Stimulated activated CD8-positive, alpha-beta memory T cell treated with anti-CD3 and anti-CD28 coated beads, Interleukin-15, amount 100 ng/mL, for 48 hours (primary cell): ENCODE results near the gene RNPS1.

ENCODE experiments used
- DNase-seq, 2 donors: peaks; one replicate each; pipeline ENCODE4 v3.0.0-alpha.2; 2020; ENCODE audit warnings: low read depth in 2 of 2

The RNPS1 gene, protein sequence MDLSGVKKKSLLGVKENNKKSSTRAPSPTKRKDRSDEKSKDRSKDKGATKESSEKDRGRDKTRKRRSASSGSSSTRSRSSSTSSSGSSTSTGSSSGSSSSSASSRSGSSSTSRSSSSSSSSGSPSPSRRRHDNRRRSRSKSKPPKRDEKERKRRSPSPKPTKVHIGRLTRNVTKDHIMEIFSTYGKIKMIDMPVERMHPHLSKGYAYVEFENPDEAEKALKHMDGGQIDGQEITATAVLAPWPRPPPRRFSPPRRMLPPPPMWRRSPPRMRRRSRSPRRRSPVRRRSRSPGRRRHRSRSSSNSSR

DNA sequence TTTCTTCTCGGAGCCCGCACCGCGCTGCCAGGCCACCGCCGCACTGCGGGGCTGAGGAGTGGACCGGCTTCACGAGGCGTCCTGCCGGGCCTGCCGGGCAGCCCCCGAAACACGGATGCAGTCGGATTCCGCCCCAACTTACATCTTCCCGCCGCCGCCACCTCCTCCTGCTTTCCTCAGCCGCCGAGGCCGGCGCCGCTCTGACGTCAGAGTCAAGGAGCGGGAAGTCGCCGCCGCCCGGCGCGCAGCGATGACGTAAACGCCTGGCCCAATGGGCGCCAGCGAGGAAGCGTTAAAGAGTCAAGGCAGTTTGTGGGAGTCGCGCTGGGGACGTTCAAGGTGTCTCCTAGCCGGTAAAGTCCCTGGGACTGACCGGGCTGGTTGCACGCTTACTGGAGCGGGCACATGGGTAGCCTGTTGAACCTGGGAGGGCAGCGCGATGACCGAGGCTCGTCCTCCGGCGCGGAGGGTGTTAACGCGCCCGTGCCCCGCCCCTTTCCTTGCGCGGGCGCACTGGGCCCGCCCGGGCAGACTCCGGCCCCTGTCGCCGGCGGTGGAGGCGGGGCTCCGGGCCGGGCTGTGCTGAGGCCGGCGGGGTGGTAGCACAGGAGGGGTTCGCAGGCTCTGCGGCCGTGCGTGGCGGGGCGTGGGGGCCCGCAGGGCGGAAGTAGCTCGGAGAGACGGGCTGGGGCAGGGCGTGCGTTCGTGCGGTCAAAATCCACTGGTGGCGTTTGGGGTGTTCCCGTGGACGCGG, at the start of gene RNPS1:
Gene RNPS1 (minus strand): TSS at position 214 of the 754 bp plus-strand sequence. CDS start 3,483 bp downstream, outside the sequence.
- peak; percentile 94 to 96 for DNase-seq

DNA sequence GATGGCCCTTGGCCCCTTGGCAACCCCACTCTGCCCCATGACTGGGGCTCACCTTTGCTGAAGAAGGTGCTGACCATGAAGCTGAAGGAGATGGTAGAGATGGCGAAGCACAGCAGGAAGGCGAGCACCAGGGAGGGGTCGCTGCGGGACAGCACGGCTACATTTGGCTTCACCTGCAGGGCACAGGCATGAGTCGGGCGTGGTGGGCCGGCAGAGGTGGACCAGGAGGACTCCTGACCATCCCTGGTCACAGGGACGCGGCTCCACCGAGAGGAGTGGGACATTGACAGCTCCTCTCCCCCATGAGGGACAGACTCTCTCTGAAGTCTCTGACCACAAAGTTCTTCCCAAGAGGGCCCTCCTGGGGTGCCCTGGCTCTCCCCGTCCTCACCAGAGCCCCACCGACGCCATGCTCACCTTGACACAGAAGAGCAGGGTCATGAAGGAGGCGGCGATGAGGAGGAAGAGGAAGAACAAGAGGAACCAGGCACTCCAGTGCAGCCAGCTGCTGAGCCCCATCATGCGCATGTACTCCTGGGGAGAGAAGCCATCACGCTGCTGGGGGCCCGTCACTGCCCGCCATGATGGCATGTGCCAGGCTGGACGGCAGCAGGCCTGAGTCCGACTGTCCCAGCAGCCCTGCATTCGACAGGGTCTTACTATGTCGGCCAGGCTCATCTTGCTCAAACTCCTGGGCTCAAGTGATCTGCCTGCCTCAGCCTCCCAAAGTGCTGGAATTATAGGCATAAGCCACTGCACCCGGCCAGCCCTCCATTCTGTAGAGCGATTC, 49.5 kb upstream of the RNPS1 start:
- DNase-seq = no peak

DNA sequence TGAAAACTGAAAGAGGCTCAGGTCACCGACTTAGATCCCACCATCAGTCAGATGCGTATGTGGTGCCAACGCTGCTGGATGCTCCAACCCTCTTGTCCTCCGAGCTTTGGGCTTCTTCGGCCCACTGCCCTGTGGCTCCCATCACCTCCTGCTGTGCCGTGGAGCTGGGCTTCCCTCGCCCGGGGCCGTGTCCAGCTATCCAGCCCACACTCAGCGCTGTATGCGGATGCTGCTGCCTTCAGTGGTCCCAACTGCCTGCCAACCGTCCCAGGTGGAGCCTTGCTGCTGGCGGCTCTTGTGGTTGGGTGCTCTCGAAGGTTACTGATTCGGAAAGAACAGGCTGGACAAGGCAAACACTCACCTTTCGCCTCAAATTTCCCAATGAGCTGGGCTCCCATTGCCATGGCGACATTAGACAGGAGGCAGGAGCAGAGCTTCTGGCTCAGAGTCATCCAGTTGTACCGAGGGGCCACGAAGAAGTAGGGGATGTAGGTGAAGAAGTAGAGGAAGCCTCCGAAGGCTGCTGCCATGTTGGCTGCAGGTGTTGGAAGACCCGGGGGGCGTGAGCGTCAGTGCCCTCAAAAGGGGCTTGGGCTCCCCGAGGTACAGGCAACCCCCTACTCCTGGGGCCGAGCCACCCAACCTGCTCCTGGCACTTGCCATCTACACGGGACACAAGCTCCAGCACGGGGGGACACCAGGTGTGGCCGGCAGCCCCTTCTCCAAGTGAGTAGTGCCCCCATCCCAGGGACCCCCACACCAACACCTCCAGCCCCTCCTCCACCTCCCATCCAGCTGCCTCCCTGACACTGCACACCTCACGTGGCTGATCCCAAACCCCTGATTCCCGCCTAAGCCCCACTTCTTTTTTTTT, 40.4 kb upstream of the RNPS1 start:
- no peak for DNase-seq

DNA sequence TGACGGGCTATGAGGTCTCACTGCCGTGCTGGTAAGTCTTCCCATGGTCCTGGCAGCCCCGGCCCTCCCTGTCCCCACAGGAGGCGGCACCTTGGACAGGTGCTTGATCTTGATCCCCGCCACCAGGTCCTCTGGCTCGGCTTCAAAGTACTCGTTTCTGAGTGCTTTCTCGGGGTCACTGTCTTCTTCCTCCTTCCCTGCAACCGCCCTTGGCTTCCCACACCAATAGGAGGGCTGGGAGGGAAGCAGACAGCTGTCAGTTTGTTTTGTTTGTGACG, 31.9 kb upstream of the RNPS1 start:
- no peak for DNase-seq

DNA sequence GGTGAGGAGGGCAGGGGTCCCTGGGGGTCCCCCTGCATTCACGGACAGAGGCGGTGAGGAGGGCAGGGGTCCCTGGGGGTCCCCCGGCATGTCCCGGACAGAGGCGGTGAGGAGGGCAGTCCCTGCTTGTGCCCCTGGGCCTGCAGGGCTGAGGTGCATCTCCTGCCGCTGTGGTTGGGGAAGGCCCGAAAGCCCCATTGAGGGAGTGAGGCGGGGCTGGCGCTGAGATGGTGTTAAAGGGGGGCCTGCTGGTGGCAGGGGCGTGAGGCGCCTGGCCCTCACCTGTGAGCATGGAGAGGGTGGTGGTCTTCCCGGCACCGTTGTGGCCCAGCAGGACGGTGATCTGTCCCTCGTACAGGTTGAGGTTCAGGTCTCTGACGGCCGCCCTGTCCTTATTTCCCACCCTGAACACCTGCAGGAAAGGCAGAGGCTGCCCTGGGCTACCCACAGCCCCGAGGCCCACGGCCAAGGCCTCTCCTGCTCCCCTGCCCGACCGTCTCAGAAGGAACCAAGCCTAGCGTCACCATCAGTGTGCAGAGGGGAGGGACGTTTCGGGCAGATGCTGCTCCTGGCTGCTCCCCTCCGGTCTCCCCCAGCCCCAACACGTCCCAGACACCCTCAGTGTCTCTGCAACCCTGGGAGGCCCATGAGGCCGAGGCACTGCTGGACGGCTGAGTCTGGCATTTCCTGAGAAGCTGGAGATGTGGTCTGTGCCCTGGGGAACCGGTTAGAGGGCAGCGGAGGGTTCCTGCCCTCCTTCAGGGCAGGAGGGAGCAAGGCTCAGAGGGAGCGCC, 31.4 kb upstream of the RNPS1 start:
- DNase-seq = no peak

DNA sequence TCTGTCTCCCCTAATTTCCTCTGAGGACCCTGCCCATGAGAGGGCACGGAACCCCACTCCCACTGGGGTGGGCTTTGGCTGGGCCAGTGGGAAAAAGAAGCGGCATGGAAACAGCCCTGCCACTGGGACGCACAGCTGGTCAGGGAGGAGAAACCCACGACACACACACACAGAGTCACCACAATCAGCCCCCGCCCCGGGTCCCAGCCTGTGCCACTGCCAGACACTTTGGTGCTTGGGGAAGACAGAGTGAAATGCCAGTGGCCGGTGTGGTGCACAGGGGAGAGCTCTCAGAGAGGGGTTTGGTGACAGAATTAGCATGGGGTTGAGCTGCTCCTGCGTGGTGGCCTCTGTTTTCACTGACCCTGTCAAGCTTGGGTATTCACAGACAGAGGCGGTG, 30.7 kb upstream of the RNPS1 start:
- no peak for DNase-seq

DNA sequence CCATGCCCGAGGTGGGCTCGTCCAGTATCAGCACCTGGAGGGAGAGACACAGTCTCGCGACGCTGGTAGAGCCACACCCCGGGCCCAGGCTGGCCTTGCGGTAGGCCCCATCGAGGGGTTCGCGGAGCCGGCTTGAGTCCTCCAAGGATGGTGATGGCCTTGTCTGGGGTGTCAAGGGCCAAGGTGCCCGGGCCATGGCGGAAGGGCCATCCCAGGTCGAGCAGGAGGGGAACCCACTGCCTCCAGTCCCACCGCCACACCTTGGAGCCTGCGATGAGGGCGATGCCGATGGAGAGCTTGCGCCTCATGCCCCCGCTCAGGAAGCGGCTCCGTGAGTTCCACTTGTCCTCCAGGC, 29.6 kb upstream of the RNPS1 start:
- no peak for DNase-seq

DNA sequence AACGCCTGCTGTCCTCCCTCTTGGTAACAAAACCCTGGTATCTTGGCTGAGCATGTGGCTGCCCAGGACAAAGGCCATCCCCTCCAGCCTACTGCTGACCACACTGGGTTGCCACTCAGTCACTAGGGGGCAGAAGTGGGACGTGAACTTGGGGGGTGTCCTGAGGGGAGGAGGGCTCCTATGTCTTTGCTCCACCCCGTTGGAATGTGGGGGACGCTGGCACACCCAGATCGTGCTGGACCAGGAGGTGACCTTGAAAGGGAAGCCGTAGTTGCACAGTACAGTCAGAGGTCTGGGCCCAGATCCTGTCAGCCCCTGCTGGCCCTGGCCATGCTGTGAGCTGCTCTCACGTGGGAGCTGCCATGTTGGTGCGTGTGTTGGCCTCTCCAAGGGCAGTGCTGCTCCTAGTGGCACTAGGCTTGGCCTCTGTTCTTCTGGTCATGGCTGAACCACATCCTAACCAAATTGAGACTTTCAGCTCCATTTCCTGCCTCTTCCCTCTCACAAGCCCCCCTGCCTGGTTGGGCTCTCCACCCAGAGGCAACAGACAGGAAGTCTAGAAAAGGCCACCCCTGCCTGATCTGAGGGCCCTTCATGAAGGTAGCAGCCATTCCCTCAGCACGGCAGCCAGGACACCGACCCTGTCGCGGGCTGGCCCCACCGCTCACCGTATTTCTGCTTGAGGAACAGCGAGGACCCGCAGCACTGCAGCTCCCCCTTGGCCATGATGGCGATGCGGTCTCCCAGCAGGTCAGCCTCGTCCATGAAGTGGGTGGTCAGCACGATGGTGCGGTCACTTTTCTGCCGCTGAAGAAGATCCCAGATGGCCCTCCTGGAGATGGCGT, 29.0 kb upstream of the RNPS1 start:
- DNase-seq = no peak

DNA sequence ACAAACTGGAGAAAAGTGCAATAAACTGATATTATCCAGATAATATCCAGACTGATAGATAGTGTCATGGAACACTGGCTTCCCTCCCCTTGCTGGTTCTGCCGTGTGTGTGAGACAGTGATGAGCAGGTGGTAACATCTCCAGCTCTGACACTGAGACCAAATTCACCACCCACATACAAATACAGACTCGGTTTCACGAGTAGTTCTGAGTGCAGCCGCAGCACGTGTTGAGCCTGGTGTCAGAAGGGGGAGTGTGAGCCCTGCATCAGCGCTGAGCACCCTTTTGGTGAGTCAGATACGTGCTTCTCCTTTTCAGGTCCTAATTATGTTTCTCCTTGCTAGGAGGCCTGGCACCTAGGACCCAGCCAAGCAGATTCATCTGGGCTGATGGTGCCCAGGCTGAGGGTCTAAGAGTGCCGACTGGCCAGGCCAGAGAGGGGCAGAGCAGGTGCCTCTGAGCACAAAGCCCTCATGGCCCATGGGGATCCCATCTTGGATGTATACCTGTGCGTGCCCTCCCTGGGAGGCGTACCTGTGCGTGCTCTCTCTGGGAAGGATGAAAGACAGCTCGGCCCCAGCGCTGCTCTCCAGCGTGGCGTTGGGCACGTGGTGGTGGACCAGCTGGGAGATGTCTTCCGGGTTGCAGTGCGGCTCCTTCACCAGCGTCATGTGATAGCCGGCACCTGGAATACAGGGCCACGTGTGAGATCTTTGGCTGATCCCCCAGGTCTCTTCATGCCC, 27.3 kb upstream of the RNPS1 start:
- DNase-seq = no peak

DNA sequence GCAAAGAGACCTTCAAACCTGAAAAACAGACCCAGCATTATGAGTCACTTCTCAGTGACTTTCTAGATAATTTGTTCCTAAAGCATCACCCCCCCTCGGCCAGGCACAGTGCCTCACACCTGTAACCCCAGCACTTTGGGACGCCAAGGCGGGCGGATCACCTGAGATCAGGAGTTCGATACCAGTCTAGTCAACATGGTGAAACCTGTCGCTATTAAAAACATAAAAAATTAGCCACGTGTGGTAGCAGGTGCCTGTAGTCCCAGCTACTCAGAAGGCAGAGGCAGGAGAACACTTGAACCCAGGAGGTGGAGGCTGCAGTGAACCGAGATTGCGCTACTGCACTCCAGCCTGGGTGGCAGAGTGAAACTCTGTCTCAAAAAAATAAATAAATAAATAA, 24.3 kb upstream of the RNPS1 start:
- no peak for DNase-seq

DNA sequence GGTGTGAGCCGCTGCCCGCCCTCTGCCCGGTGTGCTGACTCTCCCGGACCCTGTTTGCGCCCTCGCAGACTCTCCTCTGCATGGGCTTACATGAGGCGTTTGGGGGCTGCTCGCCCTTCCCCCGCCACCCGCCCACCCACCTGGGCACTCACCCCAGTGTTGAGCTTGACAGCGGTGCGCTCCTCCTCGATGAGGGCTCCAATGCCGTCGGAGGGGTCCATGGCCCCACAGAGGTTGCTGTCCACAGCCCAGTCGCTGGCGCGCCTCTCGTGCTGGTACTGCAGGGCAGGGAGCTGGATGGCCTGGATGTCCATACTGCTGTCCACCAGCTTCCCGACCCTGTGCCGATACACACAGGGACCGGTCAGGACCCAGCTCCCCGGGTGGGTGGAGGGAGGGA, 21.4 kb upstream of the RNPS1 start:
- no peak for DNase-seq

DNA sequence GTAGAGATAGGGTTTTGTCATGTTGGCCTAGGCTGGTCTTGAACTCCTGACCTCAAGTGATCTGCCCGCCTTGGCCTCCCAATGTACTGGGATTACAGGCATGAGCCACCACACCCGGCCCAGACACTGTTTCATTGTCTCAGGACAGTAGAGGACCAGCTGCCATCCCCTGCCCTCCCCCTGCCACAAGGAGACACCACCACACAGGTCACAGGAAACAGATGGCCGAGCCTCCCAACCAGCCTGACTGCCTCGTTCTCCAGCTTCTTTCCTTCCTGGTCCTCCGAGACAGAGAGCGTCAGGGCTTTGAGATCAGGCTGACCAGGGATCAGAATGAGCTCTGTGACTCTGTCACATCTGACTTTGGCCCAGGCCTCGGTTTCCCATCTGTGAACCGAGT, 20.8 kb upstream of the RNPS1 start:
- no peak for DNase-seq

DNA sequence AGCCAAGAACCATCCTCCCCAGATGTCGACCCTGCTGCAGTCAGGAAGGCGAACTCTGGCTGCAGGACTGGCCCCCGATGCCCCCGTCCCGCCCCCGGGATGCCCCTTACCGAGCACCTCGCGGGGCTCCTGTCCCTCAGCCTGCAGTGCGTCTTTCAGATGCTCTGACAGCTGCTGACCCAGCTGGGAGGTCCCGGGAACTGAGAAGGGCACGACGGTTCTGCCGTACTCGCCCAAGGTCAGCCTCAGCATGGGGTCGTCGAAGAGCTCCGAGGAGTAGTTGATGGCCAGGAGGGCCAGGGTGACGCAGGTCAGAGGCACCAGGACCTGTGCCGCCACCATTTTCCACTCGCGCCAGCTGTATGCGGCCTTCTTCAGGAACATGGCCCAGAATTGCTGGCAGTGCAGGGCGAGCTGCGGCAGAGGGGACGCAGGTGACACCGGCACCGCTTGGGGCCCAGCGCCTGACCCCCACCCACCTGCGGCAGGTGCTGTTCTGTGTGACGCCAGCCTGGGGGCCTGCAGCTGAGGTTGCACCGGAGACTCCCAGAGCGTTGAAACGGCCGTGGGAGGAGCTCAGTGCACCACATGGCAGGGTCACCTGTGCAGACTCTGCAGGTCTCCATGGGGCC, 20.1 kb upstream of the RNPS1 start:
- DNase-seq = no peak

DNA sequence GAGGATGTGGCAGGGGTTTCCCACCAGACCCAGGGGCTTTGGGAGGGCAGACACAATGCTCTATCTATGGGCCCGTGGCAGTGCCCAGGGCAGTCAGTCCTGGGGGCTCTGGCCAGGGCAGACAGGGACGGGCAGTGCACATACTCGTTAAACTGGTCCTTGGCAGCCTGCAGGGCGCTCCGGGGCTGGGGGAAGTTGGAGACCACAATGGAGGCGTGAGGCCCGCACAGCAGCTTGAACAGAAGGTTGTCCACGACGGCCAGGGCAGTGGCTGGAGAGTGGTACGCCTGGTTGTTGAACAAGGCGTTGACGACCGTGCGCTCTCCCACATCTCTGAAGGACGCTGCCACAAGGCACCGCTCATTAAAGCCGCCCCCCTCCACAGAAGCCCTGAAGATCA, 18.6 kb upstream of the RNPS1 start:
- no peak for DNase-seq

DNA sequence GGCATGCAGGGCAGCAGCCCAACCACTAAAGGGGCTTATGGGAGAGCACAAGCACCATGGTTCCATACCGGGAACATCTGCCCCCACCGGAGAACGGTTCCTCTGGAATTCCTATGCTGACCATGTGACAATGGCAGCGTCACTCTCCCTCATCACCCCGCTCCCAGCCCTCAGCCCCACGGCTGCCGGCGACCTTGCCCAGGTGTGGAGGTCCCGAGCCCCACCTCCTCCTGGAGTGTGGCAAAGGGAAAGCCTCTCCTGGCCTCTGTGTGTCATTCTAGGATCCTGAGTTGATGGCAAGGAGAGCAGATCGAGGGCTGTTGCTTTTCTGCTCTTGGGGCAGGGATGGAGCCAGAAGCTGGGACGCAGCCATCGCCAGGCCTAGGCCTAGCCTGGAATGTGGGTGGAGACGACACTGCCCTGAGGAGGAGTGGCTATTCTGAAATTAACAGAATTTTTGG, 17.8 kb upstream of the RNPS1 start:
- DNase-seq = no peak

DNA sequence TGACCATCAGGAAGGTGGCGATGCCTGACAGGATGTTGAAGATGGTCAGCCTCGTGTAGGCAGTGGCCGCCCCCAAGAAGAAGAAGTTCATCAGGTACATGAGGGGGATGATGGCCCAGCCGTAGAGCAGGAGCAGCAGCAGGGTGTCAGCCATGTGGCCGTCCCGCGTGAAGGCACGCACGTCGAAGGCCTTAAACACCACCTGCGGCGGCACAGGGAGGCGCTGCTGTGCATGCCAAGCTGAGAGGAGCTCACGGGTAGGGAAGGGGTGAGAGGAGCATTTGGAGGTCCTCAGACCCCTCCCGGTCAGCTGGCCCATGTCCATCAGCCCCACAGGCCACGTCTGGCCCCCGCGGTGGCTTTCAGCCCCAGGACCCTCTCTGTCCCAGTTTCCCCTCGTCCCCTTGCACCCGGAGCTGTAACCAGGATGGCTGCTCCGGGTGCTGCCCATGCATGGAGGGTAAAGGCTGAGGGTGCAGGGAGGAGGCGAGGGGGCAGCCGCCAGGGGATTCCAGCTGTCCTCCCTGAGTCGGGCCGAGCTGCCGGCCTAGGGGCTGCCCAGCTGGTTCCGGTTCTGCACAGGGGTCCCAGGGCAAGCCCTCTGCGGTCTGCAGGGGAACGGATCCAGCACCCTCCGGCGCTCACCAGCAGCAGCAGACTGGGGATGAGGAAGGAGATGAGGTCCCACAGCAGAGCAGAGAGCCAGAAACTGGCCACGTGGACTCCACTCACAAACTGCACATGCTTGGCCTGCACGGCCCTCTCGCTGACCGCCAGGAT, 17.1 kb upstream of the RNPS1 start:
- DNase-seq = no peak

DNA sequence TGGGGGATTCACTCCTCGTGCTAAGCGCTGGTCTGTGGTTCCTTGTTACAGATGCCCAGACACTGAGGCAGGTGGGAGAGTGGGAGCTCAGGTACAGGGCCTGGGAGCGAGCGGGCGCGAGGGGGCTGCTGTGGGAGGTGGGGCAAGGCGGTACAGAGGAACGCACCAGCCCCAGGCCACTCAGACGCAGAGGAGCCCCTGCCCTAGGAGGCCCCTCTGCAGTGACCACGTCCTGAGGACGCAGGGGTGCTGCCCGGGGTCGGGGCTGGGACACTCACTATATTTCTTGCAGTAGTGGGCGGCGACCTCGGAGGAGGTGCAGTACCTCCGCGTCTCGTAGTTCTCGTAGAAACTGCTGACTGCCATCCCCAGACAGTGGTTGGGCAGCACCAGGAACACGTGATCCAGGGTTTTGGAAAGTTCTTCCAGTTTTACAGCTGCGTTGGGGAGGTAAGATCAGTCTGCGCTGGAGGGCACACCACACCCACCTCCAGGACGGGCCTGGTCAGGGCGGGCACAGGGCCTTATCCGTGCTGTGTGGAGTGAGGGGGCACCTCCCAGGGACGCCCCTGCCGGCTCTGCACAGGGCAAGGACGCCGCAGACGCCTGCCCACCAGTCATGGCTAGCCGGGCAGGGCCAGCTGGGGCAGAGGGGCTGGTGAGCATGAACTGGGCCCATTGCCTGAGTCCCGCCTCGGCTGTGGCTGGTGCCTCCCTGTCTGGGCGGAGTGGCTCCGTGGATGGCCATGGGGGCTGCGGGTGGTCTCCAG, 16.3 kb upstream of the RNPS1 start:
- DNase-seq = no peak
